Stimulated activated CD8-positive, alpha-beta memory T cell treated with anti-CD3 and anti-CD28 coated beads, Interleukin-7, amount 100 ng/mL, for 4 hours (primary cell): Measurements from ENCODE around the gene WIPF2.
"Not testable (repeated sequence)": the region's sequence is repeated elsewhere in the genome, so short reads cannot be mapped to it uniquely, and the experiment has no call there.

Experiments used
- DNase-seq, 2 donors: peaks; one replicate each; pipeline ENCODE4 v3.0.0-alpha.2; 2020; ENCODE audit warnings: low read depth in 2 of 2

The WIPF2 gene

DNA sequence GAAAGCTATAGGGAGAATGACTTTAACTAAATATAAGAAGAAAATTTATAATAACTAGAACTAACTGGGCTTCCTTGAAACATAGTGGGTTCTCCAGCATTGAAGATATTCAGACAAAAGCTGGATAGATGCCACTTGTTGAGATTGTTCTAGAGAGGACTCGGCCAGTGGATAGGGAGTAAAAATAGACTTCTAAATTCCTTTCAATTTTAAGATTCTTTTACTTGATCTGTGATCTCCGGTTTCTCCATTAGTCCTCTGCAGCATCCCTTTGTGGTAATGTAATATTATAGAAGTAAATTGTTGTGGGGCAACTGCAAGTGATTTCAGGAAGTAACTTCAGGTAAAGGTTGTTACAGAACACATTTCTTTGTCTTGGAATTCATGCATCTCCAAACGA, 79.6 kb downstream of the WIPF2 start:
- DNase-seq, result no peak

GRCh38 chr17:40299159-40299757, 80.2 kb downstream of the WIPF2 start:
- not testable (repeated sequence) for DNase-seq

- no peak for DNase-seq
Measured at GRCh38 chr17:40301315-40301714, 82.2 kb downstream of the WIPF2 start.

- DNase-seq, result peak in 1 of 2 donors; percentile 39
Measured at GRCh38 chr17:40303009-40303657, 84.0 kb downstream of the WIPF2 start.

- DNase-seq, result no peak
Measured at GRCh38 chr17:40303708-40304551, 84.8 kb downstream of the WIPF2 start.

DNA sequence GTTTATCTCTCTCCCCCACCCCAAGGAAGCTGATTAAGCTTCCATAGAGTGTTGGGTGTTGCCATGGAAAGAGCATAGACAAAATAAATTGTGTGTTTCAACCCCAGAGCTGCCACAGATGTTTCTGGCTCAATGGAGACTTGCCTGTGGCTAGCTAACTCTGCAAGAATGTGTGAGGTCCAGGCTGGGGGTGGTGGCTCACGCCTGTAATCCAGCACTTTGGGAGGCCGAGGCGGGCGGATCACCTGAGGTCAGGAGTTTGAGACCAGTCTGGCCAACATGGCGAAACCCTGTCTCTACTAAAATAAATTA, 85.4 kb downstream of the WIPF2 start:
- not testable (repeated sequence) for DNase-seq

DNA sequence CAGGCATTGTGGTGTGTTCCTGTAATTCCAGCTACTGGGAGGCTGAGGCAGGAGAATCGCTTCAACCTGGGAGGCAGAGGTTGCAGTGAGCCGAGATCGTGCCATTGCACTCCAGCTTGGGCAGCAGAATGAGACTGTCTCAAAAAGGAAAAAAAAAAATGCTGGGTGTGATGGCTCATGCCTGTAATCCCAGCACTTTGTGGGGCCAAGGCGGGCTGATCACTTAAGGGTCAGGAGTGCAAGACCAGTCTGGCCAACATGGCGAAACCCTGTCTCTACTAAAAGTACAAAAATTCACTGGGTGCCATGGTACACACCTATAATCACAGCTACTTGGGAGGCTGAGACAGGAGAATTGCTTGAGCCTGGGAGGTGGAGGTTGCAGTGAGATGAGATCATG, 85.8 kb downstream of the WIPF2 start:
- not testable (repeated sequence) for DNase-seq

DNA sequence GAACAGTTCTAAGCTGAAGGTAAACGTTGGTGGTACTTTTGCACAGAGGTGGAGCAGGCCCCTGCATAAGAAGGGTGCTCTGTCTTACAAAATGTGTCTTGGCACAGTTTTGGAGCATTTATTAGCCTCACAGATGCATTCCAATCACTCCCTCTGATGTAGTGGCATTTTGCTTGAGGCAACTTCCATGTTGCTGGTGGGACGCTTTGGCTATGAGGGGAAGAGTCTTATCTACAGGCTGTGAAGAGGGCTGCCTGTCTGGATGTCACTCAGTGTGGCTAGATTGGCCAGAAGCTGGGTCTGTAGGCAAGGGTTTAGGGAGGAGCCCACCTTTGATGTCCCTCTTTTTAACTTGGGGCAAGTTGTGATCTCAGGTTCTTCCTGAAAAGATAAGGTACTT, 87.3 kb downstream of the WIPF2 start:
- no peak for DNase-seq

DNA sequence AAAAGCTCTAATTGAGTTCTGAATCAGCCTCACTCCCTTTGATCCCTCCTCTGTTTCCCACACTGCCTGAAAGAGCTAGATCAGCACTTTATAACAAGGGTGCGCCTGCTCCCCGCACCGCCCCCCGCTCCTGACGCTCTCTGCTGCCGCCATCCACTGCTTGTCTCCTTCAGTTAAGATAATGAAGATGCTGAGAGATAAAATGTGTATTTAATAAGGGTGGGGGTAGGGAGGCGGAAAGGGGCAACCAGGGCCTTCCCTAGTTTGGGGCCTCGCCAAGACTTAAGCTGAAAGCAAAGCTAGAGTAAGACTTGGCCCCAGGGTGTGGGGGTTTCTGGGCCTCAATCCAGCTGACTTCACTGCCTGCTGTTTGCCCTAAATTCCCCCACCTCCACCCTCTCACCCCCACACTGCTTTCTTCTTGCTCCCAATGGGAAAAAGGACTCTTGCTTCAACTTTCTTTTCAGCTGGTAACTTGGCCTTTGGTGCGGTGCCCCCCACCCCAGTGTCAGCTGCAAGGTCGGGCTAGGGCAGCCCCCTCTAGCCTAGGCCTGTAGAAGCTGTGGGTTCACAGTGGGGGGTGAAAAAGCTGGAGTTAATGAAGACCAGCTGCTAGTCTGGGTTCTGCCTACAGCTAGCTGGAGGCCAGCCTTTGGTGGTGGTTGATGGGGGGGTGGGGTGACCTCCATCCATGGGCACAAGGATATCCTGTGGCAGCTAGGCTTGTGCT, 88.1 kb downstream of the WIPF2 start:
- no peak for DNase-seq

DNA sequence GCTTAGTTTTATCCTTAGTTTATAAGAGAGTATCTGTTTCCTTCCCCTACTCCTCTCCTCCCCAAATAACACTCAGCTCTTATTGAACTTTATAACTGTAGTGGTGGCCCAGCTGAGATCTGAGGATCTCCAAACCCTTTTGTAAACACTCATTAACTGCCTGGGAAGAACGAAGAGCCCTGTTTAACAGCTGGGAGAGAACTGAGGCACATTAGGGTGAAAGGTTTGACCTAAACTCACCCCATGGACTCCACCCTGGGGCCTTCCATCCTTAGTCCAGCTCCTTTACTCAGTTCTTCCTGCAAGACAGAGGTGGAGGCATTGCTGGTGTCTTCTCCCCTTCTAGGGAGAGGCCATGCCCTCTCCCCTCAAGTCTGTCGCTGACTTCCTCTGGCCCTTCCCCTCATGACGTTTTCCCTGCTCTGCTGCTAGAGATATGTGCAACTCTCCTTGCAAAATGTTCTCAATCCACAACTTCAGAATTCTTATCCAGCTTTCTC, 88.7 kb downstream of the WIPF2 start:
- DNase-seq, result no peak

DNA sequence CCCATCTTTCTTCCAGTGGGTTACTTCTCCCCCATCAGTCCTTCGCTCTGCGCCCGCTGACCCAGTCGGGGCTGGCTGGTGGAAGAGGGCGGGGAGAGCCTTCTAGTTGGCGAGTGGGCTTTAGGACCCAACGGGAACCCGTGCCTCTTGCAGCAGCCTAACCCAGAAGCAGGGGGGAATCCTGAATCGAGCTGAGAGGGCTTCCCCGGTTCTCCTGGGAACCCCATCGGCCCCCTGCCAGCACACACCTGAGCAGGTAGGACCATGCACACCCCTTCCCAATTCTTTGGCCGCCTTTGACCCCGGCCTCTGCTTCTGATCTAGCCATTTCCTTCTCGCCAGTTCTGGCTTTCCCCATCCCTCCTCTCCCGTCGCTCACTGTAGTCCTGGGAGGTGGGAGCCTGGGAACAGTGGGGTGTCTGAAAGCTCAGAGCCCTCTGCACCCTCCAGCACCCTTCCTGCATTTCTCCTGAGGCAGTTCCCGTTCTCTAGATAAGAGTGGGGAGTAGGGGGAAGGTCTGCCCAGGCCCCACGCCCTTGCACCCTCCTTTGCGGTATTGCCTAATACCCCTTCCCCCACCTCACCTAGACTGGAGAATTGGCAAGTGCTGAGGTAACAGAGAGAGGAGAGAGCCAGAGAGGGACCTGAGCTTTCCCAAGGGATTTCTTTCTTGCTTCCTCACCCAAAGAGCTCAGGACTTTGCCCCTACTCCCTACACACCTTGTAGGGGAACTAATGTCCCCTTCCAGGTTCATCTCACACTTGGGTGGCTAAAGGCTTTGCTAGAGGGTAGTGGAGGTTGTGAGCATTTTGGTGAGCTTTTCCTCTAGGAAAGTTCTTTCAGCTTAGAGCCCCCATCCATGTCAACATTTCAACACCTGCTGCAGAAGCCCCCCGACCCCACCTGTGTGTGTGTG, 90.2 kb downstream of the WIPF2 start, which contains the start of gene RARA:
Gene RARA (plus strand): TSS at position 150 of the 918 bp plus-strand sequence. CDS start 22,039 bp downstream, outside the sequence.
- DNase-seq, result no peak

GRCh38 chr17:40309949-40310510, 90.9 kb downstream of the WIPF2 start:
- no peak for DNase-seq

- DNase-seq, result no peak
Measured at GRCh38 chr17:40310882-40311391, 91.8 kb downstream of the WIPF2 start.

GRCh38 chr17:40311575-40311974, 92.5 kb downstream of the WIPF2 start:
- DNase-seq, result no peak

DNA sequence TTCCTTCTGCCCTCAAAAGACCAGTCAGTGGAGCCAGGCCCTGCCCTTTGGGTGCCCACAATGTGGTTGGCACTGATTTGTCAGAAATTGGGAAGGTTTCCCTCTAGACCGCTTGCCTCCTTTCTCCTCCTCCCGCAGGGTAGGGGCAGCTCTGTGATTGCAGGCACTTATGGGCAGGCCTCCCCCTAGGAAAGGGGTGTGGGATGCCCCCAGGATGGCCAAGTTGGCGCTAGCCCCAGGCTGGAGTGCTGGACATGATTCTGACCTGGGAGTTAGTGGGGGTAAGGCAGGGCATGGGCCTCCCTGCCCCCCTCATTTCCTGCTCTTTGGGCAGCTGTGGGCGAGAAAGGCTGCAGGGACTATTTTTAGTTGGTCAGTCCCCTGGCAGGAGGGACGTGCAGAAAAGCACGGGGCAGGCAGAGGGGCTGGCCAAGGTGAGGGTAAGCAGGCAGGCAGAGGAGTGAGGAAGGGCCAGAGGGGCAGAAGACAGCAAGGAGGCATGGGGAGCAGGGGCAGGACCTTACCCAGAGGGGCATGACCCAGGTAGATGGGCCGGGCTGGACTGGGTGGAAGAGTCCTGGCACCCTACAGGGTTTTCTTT, 93.1 kb downstream of the WIPF2 start:
- DNase-seq, result no peak

GRCh38 chr17:40312893-40313667, 94.0 kb downstream of the WIPF2 start:
- DNase-seq, result no peak

DNA sequence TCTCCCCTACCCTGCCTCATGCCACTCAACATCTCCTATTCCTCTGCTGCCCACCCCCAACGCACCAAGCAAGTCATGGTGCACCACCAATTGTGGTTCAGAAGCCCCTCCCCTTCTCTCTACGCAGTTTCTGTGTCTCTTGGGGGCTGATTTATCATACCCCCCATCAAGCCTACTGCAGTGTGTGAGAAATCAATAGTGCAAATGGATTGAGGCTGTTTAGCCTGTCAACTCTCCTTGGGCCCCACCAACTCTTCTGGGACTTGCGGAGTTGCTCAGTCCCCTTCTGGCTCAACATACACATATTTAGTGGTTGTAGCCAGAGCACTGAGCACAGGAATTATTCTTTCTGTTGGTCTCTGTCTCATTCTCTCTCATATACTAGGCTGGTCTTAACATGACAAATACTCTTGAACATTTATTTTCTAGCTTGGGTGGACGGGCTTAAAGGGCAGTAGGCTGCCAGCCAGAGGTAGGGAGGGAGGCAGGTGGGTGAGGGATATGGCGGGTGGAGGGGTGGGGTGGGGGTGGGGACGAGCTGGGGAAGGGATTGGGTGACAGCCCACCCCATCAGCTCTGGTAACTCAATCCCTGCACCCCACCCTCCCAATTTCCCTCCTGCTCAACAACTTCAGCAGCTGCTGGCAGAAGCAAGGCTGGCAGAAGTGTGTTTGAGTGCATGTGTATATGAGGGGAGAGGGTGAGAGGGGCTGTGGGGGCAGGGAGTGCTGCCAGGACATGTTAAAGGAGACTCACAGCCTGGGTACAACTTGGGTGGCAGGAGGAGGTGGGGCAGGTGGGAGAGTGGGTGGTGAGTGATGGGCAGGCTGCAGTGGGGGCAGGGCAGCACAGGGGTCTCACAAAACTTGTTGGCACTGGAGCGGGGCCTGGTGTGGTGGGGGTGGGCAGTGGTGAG, 94.8 kb downstream of the WIPF2 start:
- DNase-seq, result no peak

DNA sequence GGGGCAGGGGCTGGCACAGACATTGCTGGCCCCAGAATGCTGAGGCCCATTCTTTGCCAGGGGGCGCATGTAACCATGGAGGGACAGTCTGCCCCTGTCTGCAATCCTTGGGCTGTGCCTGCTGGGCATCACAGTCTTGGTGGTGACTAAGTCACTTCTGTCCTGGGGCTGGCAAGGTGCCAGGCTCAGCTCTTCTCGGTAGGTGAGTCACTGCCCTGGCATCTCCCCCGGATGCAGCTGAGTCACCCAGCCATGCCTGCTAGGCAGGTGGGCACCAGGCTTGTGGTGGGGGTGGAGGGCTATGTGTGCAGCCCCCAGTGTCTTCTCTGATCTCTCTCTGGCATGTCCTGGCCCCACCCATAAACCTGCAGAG, 95.5 kb downstream of the WIPF2 start:
- DNase-seq, result peak; percentile 91 to 92
